ENCODE results near the gene ADARB2.
A peak's percentile ranks its signal among the peaks of the same experiment; 100 is the strongest.

The ADARB2 gene

GRCh38 chr10:1685699-1686490, 51.4 kb downstream of the ADARB2 start:
- peak; percentile 40 for DNase-seq

- DNase-seq, result no peak
Observed at GRCh38 chr10:1684991-1685390, 52.3 kb downstream of the ADARB2 start.

- no peak for DNase-seq
Observed at GRCh38 chr10:1683649-1684048, 53.7 kb downstream of the ADARB2 start.

- no peak for DNase-seq
Observed at GRCh38 chr10:1679821-1680650, 57.3 kb downstream of the ADARB2 start.

- DNase-seq, result no peak
Observed at GRCh38 chr10:1678084-1678483, 59.2 kb downstream of the ADARB2 start.

GRCh38 chr10:1677307-1677939, 59.9 kb downstream of the ADARB2 start:
- DNase-seq, result no peak

GRCh38 chr10:1674501-1674900, 62.8 kb downstream of the ADARB2 start:
- DNase-seq, result no peak

GRCh38 chr10:1673568-1674345, 63.6 kb downstream of the ADARB2 start:
- DNase-seq, result no peak

- DNase-seq, result no peak
Observed at GRCh38 chr10:1672001-1672781, 65.1 kb downstream of the ADARB2 start.

- DNase-seq, result no peak
Observed at GRCh38 chr10:1671366-1672000, 65.8 kb downstream of the ADARB2 start.

- DNase-seq, result no peak
Observed at GRCh38 chr10:1670541-1671365, 66.6 kb downstream of the ADARB2 start.

- DNase-seq, result no peak
Observed at GRCh38 chr10:1669433-1669832, 67.9 kb downstream of the ADARB2 start.

- no peak for DNase-seq
Observed at GRCh38 chr10:1668399-1668798, 68.9 kb downstream of the ADARB2 start.

GRCh38 chr10:1667392-1667791, 69.9 kb downstream of the ADARB2 start:
- no peak for DNase-seq

GRCh38 chr10:1666147-1666546, 71.2 kb downstream of the ADARB2 start:
- no peak for DNase-seq

- no peak for DNase-seq
Observed at GRCh38 chr10:1665681-1666080, 71.6 kb downstream of the ADARB2 start.

GRCh38 chr10:1665021-1665661, 72.2 kb downstream of the ADARB2 start:
- DNase-seq, result no peak

GRCh38 chr10:1664333-1664964, 72.9 kb downstream of the ADARB2 start:
- DNase-seq, result no peak

GRCh38 chr10:1663226-1663625, 74.1 kb downstream of the ADARB2 start:
- no peak for DNase-seq

All from right kidney (tissue), 1 donor.